Keratinocyte (primary cell): ENCODE data around the gene MAPKAPK3.

Experiments used
- EZH2 ChIP-seq: IDR thresholded peaks from one replicate; pipeline ENCODE4 v1.6.1; 2012; ENCODE audit warnings: inconsistent platforms, mild to moderate bottlenecking, low read length, moderate library complexity
- TF ChIP-seq, protein P1 (sequence below), 3 experiments: IDR thresholded peaks in 1 of 3; conservative IDR thresholded peaks in 1 of 3; optimal IDR thresholded peaks in 1 of 3; 2 replicates in 2 of 3; 3 replicates in 1 of 3; pipeline versions ENCODE3 to v1.5.1; 2011; ENCODE audit warnings: low read length in 3 of 3, mild to moderate bottlenecking in 3 of 3, moderate library complexity in 2 of 3, control low read depth in 1 of 3, inconsistent platforms in 1 of 3; ENCODE audit not compliant: insufficient read depth in 2 of 3; ENCODE audit errors: extremely low read depth in 1 of 3

DNA sequence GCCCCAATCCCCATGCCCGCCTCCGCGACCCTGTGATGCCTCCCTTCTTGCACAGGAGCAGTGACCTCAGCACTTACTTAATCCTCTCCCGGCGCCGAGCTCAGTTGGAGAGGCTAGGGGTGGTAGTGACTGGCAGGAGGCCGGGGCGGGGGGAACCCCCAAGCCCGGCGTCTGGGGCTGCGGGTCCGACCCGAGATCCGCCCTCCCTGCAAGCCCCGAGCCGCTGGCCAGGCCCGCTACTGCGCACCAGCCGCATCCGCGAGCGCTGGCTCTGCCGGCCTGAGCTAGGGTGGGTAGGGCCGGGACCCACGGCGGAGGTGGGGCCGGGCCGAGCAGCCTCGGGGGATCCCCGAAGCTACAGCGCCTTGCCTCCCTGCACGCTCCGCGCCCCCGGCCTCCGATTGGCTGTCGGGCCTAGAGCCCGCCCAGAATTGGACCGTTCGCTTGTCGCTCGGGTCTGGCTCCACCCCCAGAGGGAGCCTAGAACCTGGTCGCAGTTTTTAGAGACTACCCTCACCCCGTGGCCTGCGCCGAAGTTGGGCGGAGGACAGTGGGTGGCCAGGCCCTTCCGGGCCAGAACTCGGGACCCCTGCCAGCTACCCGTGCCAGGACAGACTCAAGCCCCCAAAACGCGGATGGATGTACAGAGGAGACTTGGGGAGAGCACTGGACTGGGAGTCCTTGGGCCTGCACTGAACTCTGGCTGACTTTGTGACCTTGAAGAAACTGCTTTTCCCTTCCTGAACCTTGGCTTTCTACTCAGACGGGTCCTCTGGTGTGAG is 49.4 kb upstream of the MAPKAPK3 start, which contains the start of gene C3orf18:
- TF ChIP-seq, protein P1, sequence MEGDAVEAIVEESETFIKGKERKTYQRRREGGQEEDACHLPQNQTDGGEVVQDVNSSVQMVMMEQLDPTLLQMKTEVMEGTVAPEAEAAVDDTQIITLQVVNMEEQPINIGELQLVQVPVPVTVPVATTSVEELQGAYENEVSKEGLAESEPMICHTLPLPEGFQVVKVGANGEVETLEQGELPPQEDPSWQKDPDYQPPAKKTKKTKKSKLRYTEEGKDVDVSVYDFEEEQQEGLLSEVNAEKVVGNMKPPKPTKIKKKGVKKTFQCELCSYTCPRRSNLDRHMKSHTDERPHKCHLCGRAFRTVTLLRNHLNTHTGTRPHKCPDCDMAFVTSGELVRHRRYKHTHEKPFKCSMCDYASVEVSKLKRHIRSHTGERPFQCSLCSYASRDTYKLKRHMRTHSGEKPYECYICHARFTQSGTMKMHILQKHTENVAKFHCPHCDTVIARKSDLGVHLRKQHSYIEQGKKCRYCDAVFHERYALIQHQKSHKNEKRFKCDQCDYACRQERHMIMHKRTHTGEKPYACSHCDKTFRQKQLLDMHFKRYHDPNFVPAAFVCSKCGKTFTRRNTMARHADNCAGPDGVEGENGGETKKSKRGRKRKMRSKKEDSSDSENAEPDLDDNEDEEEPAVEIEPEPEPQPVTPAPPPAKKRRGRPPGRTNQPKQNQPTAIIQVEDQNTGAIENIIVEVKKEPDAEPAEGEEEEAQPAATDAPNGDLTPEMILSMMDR (optimal IDR thresholded peaks at IDR 0.05 in 1 of 3, IDR thresholded peaks at IDR 0.05 in 1 of 3, conservative IDR thresholded peaks at IDR 0.05 in 1 of 3; ENCODE audit: extremely low read depth in 1 of 3, insufficient read depth in 2 of 3, low read length in 3 of 3) = no peak
- no peak for TF ChIP-seq EZH2
